ENCODE data around the gene INSYN1.

The INSYN1 gene

GRCh38 chr15:73717206-73717605, 35.9 kb downstream of the INSYN1 start:
- TF ChIP-seq CTCF (IDR thresholded peaks at IDR 0.05; ENCODE audit: poor library complexity, severe bottlenecking), result no peak
- Histone ChIP-seq H3K36me3 (ENCODE audit: low read depth) (0 out of 2 replicates have a peak, but pooled peaks cover 5% of the 10 kb centered on the region), H3K9me3 (ENCODE audit: severe bottlenecking) (no peaks in the 10 kb centered on the region), H3K4me1 (ENCODE audit: insufficient read depth, poor library complexity, severe bottlenecking) (no peaks in the 10 kb centered on the region), H3K27me3 (ENCODE audit: insufficient read depth, poor library complexity, severe bottlenecking) (no peaks in the 10 kb centered on the region), H3K4me3 (ENCODE audit: severe bottlenecking) (no peak overlapping the region), H3K27ac (ENCODE audit: poor library complexity, severe bottlenecking) (no peak overlapping the region)
- no peak for DNase-seq (ENCODE audit: low spot score)
- ATAC-seq (ENCODE audit: low read depth), result no peak

- H3K27ac ChIP-seq (ENCODE audit: poor library complexity, severe bottlenecking), result no peak overlapping the region
- TF ChIP-seq CTCF (IDR thresholded peaks at IDR 0.05; ENCODE audit: poor library complexity, severe bottlenecking), result no peak
- ATAC-seq (ENCODE audit: low read depth) (no peak), DNase-seq (ENCODE audit: low spot score) (no peak)
- no peaks in the 10 kb centered on the region for H3K4me1 ChIP-seq (ENCODE audit: insufficient read depth, poor library complexity, severe bottlenecking)
- peaks cover 9% of the 10 kb centered on the region for H3K36me3 ChIP-seq (ENCODE audit: low read depth)
- H3K27me3 ChIP-seq (ENCODE audit: insufficient read depth, poor library complexity, severe bottlenecking), result no peaks in the 10 kb centered on the region
- no peak overlapping the region for H3K4me3 ChIP-seq (ENCODE audit: severe bottlenecking)
- H3K9me3 ChIP-seq (ENCODE audit: severe bottlenecking), result no peaks in the 10 kb centered on the region
Measured at GRCh38 chr15:73716417-73716816, 36.7 kb downstream of the INSYN1 start.

GRCh38 chr15:73715417-73715816, 37.7 kb downstream of the INSYN1 start:
- peaks cover 19% of the 10 kb centered on the region for H3K36me3 ChIP-seq (ENCODE audit: low read depth)
- ATAC-seq (ENCODE audit: low read depth), result no peak

GRCh38 chr15:73714695-73715301, 38.4 kb downstream of the INSYN1 start:
- ATAC-seq (ENCODE audit: low read depth) (no peak), DNase-seq (ENCODE audit: low spot score) (no peak)
- Histone ChIP-seq H3K27me3 (ENCODE audit: insufficient read depth, poor library complexity, severe bottlenecking) (no peaks in the 10 kb centered on the region), H3K36me3 (ENCODE audit: low read depth) (peaks cover 25% of the 10 kb centered on the region), H3K4me1 (ENCODE audit: insufficient read depth, poor library complexity, severe bottlenecking) (no peaks in the 10 kb centered on the region), H3K27ac (ENCODE audit: poor library complexity, severe bottlenecking) (no peak overlapping the region), H3K9me3 (ENCODE audit: severe bottlenecking) (no peaks in the 10 kb centered on the region), H3K4me3 (ENCODE audit: severe bottlenecking) (no peak overlapping the region)
- no peak for TF ChIP-seq CTCF (IDR thresholded peaks at IDR 0.05; ENCODE audit: poor library complexity, severe bottlenecking)

More at GRCh38 chr15:73715417-73715816, 37.7 kb downstream of the INSYN1 start:
- H3K4me1 ChIP-seq (ENCODE audit: insufficient read depth, poor library complexity, severe bottlenecking), result no peaks in the 10 kb centered on the region
- DNase-seq (ENCODE audit: low spot score), result no peak
- H3K4me3 ChIP-seq (ENCODE audit: severe bottlenecking), result no peak overlapping the region
- no peaks in the 10 kb centered on the region for H3K27me3 ChIP-seq (ENCODE audit: insufficient read depth, poor library complexity, severe bottlenecking)
- H3K9me3 ChIP-seq (ENCODE audit: severe bottlenecking), result no peaks in the 10 kb centered on the region
- no peak for TF ChIP-seq CTCF (IDR thresholded peaks at IDR 0.05; ENCODE audit: poor library complexity, severe bottlenecking)
- H3K27ac ChIP-seq (ENCODE audit: poor library complexity, severe bottlenecking), result no peak overlapping the region

- peaks cover 45% of the 10 kb centered on the region for H3K36me3 ChIP-seq (ENCODE audit: low read depth)
- ATAC-seq (ENCODE audit: low read depth), result no peak
Measured at GRCh38 chr15:73712107-73712506, 41.0 kb downstream of the INSYN1 start.

More at GRCh38 chr15:73712107-73712506, 41.0 kb downstream of the INSYN1 start:
- no peak for DNase-seq (ENCODE audit: low spot score)
- Histone ChIP-seq H3K27me3 (ENCODE audit: insufficient read depth, poor library complexity, severe bottlenecking) (no peaks in the 10 kb centered on the region), H3K4me1 (ENCODE audit: insufficient read depth, poor library complexity, severe bottlenecking) (no peaks in the 10 kb centered on the region), H3K9me3 (ENCODE audit: severe bottlenecking) (no peaks in the 10 kb centered on the region), H3K4me3 (ENCODE audit: severe bottlenecking) (no peak overlapping the region), H3K27ac (ENCODE audit: poor library complexity, severe bottlenecking) (no peak overlapping the region)
- TF ChIP-seq CTCF (IDR thresholded peaks at IDR 0.05; ENCODE audit: poor library complexity, severe bottlenecking), result no peak
